ENCODE results near the gene PCGF3.
A peak's percentile ranks its signal among the peaks of the same experiment; 100 is the strongest.

The PCGF3 gene

DNA sequence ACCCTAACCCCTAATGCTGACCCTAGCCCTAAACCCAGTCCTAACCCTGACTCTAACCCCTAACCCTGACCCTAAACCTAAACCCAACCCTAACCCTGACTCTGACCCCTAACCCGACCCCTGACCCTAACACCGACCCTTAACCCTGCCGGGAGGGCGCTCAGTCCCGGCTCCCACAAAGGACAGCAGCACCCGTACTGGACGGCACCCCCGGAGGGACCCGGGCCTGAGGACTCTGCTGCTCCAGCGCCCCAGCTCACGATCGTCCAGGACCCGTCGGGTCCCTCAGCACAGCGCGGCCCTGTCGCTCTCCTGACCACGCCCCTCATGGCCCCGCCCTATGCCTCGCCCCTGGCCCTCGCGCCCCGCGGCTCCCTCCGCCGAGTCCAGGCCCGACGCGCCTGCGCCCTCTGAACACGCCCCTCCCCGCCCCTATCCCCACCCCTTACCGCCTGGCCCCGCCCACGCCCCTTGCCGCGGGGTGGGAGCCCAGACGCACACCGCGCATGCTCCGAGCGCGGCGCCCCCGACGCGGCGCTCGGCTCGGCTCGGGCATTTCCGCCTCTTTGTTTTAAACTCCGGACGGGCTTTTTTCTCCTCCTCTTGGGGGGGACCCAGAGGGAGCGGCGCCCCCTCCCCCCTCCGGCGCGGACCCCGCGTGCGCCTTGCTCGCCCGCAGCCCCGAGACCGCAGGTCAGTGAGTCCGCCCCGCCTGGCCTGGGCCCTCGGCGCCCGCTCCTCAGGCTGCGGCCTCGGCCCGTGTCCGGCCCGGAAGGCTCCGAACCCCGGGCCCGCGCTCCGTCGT lies at the start of gene PCGF3:
Gene PCGF3, plus strand, starts transcription at position 555 of the 805 bp plus-strand sequence. CDS start 27,849 bp downstream, outside the sequence.
- peak; percentile 95 for DNase-seq (ENCODE audit: low spot score)

GRCh38 chr4:656436-657337 lies 48.9 kb upstream of the PCGF3 start:
- DNase-seq (ENCODE audit: low spot score), result no peak

GRCh38 chr4:657338-657833 lies 48.2 kb upstream of the PCGF3 start:
- DNase-seq (ENCODE audit: low spot score), result no peak

GRCh38 chr4:657834-658667 lies 47.6 kb upstream of the PCGF3 start:
- DNase-seq (ENCODE audit: low spot score), result no peak

GRCh38 chr4:658681-659667 lies 46.7 kb upstream of the PCGF3 start:
- DNase-seq (ENCODE audit: low spot score), result no peak

- DNase-seq (ENCODE audit: low spot score), result no peak
Measured at GRCh38 chr4:659851-660250, 45.8 kb upstream of the PCGF3 start.

DNA sequence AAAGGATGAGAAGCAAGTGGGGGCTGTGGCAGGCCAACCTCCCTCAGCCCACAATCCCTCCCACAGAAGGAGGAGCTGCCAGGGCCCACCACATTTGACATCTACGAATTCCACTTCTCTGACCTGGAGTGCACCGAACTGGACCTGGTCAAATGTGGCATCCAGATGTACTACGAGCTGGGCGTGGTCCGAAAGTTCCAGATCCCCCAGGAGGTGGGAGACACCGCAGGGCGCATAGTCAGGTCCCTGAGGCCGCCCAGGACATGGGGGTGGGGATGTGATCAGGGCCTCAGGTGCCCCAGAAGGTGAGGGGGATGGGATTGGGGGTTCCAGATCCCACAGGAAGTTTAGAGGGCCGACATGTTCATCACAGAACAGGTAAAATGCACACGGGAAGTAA lies 45.2 kb upstream of the PCGF3 start:
- no peak for DNase-seq (ENCODE audit: low spot score)

GRCh38 chr4:661231-661630 lies 44.4 kb upstream of the PCGF3 start:
- no peak for DNase-seq (ENCODE audit: low spot score)

DNA sequence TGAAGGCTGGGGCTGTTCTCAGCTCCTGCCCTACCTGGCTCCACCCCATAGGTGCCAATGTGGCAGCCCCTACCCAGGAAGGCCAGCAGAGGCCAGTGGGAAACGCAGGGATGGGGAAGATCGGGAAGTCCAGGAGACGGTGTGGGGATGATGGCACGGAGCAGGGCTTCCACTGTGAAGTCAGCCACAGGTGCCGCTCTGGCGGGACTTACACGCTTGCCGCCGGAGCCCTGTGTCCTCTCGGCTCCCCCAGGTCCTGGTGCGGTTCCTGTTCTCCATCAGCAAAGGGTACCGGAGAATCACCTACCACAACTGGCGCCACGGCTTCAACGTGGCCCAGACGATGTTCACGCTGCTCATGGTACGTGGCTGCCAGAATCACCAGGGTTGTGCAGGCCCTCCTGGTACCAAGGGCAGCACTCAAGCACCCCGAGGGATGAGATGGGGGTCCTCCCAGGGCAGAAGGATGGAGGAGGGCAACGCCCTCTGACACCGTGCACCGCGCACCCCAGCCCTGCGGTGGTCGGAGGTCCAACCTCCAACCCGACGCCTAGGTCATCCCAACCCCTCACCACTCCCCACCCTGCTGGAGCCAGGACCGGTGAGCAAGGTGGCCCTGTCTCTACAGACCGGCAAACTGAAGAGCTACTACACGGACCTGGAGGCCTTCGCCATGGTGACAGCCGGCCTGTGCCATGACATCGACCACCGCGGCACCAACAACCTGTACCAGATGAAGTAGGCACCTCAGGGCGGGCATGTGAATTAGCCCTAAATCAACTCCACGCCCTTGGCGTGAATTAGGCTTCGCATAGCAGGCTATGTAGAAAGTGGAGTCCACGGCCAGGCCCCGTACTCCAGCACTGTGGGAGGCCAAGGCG lies 43.5 kb upstream of the PCGF3 start:
- no peak for DNase-seq (ENCODE audit: low spot score)

DNA sequence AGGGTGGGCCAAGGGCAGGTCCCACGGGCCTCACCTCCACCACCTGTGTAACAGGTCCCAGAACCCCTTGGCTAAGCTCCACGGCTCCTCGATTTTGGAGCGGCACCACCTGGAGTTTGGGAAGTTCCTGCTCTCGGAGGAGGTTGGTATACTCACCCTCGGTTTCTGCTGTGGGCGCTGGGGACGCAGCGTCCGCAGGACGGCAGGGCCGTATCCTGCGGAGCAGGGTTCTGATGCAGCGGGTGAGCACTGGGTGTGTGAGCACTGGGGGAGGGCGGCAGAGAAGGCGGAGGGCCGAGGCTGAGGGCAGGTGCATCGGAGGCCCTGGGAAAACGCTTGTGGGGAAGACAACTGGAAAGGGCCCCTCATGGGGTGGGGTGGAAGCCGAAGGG lies 42.6 kb upstream of the PCGF3 start:
- no peak for DNase-seq (ENCODE audit: low spot score)

DNA sequence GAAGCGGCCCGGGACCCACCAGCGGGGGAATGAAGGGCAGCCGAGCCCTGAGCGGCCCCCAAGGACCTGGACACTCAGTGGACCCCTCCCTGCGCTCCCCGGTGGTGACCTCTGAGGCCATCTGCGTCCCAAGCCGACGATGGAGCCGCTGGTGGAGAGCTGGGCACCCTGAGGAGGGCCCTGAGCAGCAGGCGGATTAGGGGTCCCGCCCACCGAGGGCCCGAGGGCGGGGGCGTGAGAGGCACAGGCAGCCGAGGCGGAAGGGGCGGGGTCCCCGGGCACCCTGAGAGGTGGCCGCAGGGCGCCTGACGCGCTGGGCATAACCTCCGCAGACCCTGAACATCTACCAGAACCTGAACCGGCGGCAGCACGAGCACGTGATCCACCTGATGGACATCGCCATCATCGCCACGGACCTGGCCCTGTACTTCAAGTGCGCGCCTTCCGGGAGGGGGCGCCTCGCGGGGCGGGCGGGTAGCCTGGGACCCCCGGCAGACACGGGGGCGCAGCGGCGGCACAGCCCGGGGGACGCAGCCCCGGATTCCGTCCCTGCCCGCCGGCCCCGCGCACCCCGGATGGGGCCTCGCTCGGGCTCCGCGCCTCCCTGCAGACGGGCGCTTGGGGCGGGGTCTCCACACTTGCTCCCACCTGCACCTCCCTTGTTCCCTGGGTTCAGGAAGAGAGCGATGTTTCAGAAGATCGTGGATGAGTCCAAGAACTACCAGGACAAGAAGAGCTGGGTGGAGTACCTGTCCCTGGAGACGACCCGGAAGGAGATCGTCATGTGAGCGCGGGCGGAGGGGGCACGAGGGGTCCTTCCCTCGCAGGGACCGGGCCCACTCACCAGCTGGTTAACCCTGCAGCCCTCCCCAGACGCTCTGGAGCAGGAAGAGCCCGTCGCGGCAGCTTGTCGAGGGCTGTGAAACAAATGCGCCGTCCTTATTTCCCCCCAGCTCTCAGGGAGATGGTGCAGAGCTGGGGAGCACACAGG lies 41.9 kb upstream of the PCGF3 start:
- DNase-seq (ENCODE audit: low spot score), result peak; percentile 75

- no peak for DNase-seq (ENCODE audit: low spot score)
Measured at GRCh38 chr4:664713-665231, 40.9 kb upstream of the PCGF3 start.

DNA sequence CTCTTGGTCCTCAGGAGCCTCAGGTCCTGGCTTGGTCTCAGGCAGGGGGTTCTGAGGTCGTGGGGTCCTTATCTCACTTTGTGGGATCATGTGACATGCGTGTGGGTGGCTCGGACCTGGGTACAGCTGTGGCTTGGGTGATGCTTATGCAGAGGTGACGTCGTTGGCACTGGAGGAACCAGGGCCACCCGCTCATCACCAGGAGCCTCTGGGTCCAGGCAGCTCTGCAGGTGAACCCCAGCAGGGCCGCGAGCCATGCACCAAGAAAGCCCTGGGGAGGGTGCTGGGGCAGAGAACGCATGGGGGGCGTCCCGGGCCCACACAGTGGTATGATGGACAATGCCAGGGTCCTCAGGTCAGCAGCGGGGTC lies 40.3 kb upstream of the PCGF3 start:
- DNase-seq (ENCODE audit: low spot score), result no peak

DNA sequence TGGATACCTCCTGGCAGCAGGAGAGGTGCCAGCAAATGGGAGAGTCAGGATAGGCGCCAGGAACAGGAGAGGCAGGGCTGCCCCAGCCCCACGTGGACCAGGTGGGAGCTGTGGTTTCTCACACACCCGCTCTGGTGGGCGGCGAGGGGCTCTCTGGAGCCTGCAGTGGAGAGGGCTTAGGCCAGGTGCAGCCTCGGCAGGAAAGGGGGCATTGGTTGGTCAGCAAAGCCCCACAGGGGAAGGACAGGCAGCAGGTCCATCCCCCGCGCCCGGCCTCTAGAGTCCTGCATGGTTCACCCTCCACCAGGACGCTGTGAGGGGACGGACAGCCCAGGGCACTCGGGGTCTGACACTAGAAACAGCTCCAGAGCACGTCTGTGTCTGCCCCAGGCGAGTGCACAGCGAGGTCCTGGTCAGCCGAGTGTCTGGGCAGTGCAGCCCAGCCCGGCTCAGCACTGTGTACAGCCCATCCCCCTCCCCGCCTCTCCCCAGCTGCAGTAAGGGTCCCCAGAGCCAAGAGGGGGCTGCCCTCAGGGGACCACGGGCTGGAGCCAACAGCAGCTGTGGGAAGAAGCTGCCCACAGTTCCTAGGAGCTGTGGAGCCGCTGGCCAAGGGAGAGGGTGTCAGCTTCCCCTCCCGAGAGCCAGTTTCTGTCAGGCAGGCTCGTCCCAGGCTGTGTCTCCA lies 39.7 kb upstream of the PCGF3 start:
- no peak for DNase-seq (ENCODE audit: low spot score)

DNA sequence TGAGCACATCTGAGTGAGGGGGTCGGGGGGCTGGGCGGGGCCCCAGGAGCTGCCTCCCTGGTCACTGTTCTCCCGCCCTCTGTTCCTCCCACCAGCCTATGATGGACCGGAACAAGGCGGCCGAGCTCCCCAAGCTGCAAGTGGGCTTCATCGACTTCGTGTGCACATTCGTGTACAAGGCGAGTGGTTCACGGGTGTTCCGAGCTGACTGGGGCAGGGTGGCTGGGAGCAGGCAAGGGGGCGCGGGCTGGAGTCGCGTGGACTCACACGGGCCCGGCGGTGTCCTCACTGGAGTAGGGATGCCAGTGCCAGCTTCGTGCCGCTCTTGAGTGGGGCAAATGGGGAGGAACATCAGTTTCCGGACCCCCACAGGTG lies 39.2 kb upstream of the PCGF3 start:
- no peak for DNase-seq (ENCODE audit: low spot score)

DNA sequence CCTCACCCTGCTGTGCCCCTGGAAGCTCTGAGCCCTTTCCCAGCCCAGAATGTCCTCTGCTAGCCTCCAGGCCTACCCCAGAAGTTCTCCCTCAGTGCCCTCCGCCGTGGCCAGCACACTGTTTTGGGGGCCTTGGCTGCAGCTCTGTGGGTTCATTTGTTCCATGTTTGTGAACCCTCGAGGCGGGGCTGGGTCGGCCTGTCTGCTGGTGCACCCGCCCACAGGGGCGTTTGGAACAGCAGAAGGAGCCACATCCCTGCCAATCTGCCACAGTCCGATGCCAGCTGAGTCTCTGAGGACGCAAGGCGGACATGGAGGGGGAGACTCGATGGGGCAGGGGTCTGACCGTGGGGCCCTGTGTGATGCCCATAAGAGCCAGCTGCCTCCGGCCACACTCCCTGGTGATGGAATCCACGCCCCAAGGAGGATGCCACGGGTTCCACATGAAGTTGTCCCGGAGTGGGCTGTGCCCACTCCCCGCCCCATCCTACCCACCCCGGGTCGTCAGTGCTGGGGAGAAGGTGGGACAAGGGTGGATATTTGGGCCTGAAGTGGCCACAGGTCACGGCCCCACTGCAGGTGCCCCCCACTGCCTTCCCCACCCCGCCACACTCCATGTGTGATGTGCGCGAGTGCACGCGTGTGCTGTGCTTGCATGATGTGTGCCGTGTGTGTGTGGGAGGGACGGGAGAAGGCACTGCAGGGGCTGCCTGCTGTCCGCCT lies 38.6 kb upstream of the PCGF3 start:
- no peak for DNase-seq (ENCODE audit: low spot score)

DNA sequence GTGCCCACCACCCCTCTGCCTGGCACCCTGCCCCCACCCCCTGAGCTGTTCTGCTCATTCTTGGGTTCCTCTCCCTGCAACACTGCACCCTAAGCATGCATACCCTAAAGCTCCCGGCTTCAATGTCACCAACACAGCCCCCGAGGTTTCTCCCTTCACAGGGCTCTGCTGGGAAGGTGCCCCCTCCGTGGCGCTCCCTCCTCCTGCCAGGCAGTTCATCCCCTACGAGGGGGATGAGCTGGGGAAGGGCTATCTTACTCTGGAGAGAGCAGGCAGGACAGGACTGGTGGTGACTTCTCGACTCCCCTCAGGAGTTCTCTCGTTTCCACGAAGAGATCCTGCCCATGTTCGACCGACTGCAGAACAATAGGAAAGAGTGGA lies 38.1 kb upstream of the PCGF3 start:
- DNase-seq (ENCODE audit: low spot score), result no peak
